Limb (tissue), 2 donors: ENCODE data around the gene PTPN3.

Experiments
- DNase-seq, 2 donors: peaks; one replicate each; pipeline ENCODE4 v3.0.0-alpha.2; 2016; ENCODE audit errors: extremely low spot score in 2 of 2

Gene PTPN3

DNA sequence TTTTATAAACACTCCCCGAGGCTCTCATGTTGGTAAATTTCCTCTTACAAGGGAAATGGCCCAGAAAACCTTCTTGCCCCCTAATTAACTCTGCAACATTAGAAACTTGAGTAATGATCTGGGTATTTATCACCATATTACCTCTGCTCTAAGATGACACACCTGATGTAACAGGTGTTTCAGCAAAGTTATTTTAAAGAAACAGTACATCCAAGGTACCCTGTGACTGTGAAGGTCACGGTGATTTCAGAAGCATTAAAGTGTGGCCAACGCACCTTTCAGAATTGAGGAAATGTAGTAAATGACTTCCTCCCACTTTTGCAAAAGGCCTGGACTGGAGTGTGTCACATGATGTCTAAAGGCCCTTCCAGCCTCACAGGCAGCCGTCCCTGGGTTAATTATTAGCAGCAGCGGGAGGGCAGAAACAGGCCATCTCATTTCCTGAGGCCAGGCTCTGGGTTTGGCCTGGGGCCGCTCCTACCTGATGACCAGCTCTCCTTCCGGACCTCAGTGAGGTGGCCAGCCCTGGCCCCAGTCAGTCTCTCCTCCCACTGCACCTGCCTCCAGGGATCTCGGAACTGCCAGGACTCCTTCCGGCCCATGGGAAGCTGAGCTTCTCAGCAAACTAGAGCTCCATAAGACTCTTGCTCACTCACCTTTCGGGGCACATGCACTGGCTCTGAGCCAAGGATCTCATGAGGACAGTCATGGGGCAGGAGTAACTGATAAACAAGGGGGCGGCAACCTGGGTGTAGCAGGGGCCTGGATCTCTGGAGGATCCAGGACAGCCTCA is 20.7 kb downstream of the PTPN3 start:
- no peak for DNase-seq

- DNase-seq = no peak
Observed at GRCh38 chr9:109476642-109477257, 21.4 kb downstream of the PTPN3 start.

- DNase-seq = no peak
Observed at GRCh38 chr9:109475526-109475925, 22.6 kb downstream of the PTPN3 start.

- no peak for DNase-seq
Observed at GRCh38 chr9:109474944-109475343, 23.2 kb downstream of the PTPN3 start.

DNA sequence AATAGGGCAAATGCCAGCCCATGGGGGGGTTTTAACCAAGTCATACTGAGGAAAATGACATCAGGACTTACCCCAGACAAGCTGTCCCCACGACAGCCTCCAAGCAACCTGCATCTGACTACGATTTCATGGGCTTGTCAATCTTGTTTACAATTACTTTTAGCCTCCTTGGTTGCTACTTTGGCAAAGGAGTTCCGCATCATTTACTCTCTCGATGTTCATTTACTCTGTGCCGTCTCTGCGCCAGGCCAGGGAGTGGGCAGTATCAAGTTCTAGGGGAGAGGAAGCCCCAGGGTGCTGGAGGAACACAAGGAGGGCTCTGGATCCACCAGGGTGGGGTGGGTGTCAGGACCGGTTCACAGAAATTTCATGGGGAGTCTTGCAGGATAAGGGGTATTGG is 23.9 kb downstream of the PTPN3 start:
- no peak for DNase-seq

GRCh38 chr9:109473329-109473728 is 24.8 kb downstream of the PTPN3 start:
- DNase-seq = no peak

- DNase-seq = no peak
Observed at GRCh38 chr9:109471475-109472393, 26.4 kb downstream of the PTPN3 start.

DNA sequence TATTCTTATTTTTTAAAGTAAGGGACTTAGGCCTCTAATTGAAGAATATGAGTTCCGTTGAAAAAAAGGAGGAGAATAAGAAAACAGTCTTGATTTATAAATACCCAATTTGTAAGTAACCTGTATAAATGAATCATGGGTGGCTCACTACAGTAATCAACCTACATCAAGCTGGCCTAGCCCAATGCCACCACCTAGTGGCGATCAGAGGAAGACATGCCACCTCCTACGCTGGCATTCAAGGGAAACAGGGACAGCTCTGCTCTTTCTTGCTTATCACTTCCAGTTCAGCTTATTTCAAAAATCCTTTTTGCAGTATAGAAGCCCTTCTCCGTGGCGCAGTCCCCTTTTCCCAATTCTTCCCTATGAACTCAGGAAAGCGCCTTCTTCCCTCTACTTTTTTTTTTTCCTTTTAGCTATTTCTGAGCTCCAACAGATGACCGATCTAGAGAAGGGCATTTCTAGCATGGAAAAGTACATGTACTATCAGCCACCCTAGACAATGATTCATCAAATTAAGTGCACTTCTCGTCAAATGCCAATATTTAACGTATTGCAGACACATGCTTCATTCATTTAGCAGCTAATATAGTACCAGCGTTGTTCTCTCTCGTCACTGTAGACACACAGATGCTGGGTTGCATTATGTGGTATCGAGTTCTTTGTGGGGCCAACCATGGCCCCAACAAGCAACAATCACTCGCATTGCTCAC is 28.3 kb downstream of the PTPN3 start:
- DNase-seq = peak; percentile 78 to 81

- DNase-seq = no peak
Observed at GRCh38 chr9:109468927-109469326, 29.2 kb downstream of the PTPN3 start.

DNA sequence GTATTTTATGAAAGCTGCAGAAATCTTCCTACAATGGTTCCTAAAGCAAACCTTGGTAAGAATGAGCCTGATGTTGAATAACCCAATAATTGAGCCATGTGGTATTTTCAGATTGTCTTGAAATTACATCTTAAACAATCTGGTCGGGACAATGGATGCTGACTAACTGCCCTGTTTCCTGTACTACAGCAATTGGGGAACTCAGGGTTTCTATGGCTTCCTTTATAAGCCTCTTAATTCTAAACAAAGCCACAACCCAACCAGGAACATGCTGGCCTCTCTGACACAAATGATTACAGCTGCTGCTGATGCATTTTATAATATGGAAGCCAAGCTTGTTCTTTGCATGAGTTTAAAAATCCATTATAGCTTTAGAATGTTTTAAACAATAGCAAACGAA is 30.2 kb downstream of the PTPN3 start:
- DNase-seq = no peak

GRCh38 chr9:109466623-109467590 is 31.2 kb downstream of the PTPN3 start:
- no peak for DNase-seq

- DNase-seq = no peak
Observed at GRCh38 chr9:109463924-109464625, 34.0 kb downstream of the PTPN3 start.

DNA sequence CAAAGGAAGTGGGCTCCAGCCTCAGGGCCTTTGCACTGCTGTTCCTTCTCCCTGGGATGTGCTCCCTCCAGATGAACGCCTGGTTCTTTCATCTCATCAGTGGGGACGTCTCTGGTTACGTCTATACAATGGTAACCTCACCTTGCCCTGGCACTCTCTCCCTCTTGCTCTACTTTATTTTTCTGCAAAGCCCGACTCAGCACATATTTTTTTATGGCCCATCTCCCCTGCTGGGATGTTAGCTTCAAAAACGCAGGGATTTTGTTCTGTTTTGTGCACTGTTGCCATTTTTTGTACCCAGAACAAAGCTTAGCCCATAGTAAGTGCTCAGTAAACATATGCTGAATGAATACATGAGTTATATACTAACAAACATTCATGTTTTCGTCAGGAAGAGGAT is 37.5 kb downstream of the PTPN3 start:
- DNase-seq = no peak

DNA sequence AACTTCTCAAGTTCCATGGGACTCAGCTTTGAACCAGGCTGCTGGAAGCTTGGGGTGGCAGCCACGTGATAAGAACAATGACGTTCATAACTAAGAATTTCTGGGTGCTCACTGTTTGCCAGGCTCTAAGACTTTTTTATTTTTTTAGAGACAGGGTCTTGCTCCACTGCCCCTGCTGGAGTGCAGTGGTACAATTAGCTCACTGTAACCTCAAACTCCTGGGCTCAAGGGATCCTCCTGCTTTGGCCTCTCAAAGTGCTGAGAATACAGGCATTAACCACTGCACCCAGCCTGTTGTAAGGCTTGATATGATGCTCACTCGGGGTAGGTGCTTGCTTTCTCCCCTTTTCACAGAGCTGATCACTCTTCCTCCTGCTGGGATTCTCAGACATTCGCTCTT is 38.7 kb downstream of the PTPN3 start:
- DNase-seq = no peak

GRCh38 chr9:109458453-109459211 is 39.5 kb downstream of the PTPN3 start:
- no peak for DNase-seq

GRCh38 chr9:109456811-109457210 is 41.3 kb downstream of the PTPN3 start:
- no peak for DNase-seq

GRCh38 chr9:109455861-109456260 is 42.2 kb downstream of the PTPN3 start:
- DNase-seq = no peak

- no peak for DNase-seq
Observed at GRCh38 chr9:109455391-109455790, 42.7 kb downstream of the PTPN3 start.

- DNase-seq = no peak
Observed at GRCh38 chr9:109454601-109455155, 43.4 kb downstream of the PTPN3 start.
